ENCODE measurements around the gene LMO7.

DNA sequence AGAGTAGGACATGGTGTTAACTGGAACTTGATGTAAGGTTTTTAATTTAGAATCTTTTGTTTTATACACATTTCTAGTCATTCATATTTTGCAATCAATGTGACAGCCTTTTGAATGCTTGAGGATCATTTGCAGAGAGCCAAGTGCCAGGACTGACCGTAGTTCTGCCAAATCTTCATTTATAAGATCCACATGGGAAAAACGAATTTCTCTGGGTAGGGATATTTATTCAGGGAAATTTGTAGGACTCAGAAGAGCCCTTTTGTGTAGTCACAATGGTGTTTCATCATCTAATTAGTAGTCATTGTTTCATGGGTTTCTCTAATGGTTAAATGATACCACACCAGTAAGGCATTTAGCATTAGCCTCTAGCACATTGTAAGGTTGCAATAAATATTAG lies 161.1 kb downstream of the LMO7 start:
- no peak for TF ChIP-seq CTCF (IDR thresholded peaks at IDR 0.05)
- TF ChIP-seq POLR2AphosphoS5 (IDR thresholded peaks at IDR 0.05) = no peak

Measured in breast epithelium (tissue), 3 donors.